Measurements from ENCODE around the gene STX18.

- no peak for TF ChIP-seq POLR2AphosphoS5 (IDR thresholded peaks at IDR 0.05; ENCODE audit: borderline replicate concordance, low read depth, low read length)
- no peak for TF ChIP-seq EZH2 (IDR thresholded peaks at IDR 0.05)
These were observed 85.5 kb downstream of the STX18 start for GRCh38 chr4:4456351-4456750.
